SJCRH30 (cell line): ENCODE measurements around the gene SDC1. TPM values are rescaled to one million over a fixed set of nuclear protein-coding genes. Genes with fewer than 3 reads are reported as not detected.

Experiments
- DNase-seq, 2 experiments: peaks; one replicate each; pipeline ENCODE4 v3.0.0-alpha.2; 2015 to 2020
- H3K27ac ChIP-seq: fragments of 250-450 bp; sonication (Bioruptor Pico); 2 replicates; pipeline ENCODE4 v1.5.1; 2020; ENCODE audit warnings: mild to moderate bottlenecking, moderate library complexity
- H3K27me3 ChIP-seq: fragments of 250-450 bp; sonication (Bioruptor Pico); 2 replicates; pipeline ENCODE4 v1.5.1; 2020; ENCODE audit warnings: mild to moderate bottlenecking, moderate library complexity
- H3K36me3 ChIP-seq: fragments of 250-450 bp; sonication (Bioruptor Pico); 2 replicates; pipeline ENCODE4 v1.5.1; 2020; ENCODE audit warnings: mild to moderate bottlenecking, moderate library complexity
- H3K4me1 ChIP-seq: fragments of 250-450 bp; sonication (Bioruptor Pico); 2 replicates; pipeline ENCODE4 v1.5.1; 2020; ENCODE audit warnings: mild to moderate bottlenecking, moderate library complexity
- H3K4me3 ChIP-seq: fragments of 250-450 bp; sonication (Bioruptor Pico); 2 replicates; pipeline ENCODE4 v1.5.1; 2020; ENCODE audit warnings: mild to moderate bottlenecking, moderate library complexity
- H3K9me3 ChIP-seq: fragments of 250-450 bp; sonication (Bioruptor Pico); replicated peaks from 2 replicates; pipeline ENCODE4 v1.5.1; 2020; ENCODE audit warnings: mild to moderate bottlenecking, moderate library complexity
- total RNA-seq: library from RNA; depleted of rRNA; stranded (reverse); fragments of >200 nt; shearing (Covaris generic); gene quantifications from 2 replicates; pipeline ENCODE4 v1.2.3, GENCODE V29; 2014

SDC1 gene
- total RNA-seq, 1 experiment from 2014 or later, result 62.6 TPM

DNA sequence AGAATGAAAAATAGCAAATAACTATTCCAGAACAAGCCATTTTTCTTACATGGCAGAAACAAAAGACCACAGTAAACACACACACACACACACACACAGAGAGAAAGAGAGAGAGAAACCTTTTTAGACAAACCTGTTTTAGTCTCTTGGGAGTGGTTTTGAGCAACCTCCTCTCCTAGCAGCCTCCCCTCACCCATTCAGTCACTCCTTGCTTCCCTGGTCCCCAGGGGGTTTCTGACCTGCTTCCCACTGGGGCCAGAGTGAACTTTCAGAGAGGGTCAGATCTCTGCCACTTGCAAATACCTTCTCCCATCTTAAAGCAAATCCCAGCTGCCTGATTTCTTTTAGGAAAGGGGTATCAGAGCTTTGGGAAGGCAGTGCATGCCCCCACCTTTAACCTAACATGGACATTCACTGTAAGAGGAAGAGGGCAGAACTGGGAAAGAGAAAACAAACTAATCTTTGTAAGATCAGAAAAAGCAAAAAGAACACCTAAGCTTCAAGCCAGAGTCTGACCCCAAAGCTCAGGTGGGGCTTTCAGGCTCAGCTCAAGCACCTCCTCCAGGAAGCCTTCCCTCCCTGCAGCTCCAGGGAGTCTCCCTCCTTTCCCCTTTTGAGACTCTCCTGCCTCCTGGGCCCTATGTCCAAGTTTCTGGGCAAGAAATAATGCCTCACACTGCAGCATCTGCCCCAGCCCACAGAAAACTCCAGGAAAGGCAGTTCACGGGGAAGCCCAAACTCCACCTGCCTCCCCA lies 2.7 kb downstream of the SDC1 start:
- Histone ChIP-seq H3K9me3 (no peaks in the 10 kb centered on the region), H3K27ac (no peak overlapping the region), H3K4me1 (no peaks in the 10 kb centered on the region)

DNA sequence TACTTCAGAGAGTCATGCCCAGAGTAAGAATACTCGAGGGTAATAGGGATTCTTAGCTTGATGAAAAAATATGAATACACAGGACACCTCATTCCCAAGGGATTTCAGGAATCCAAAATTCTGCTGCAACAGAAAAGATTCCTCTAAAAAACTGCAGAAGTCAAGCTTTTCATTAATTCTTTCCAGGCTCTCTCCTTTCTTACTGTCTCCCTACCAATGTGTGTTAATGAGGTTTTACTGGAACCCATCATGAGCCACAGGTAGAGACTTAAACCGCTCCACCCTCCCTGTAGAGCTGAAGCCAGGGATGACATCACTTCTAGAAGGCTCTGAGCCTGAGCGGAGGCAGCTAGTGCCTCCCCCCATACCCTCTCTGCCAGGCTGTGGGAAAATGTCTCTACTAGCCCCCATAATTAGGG lies 3.4 kb downstream of the SDC1 start:
- no peak for DNase-seq
- Histone ChIP-seq H3K27me3 (no peaks in the 10 kb centered on the region), H3K9me3 (no peaks in the 10 kb centered on the region), H3K4me3 (no peak overlapping the region), H3K27ac (no peak overlapping the region), H3K36me3 (0 out of 2 replicates have a peak, but pooled peaks cover 3% of the 10 kb centered on the region), H3K4me1 (no peaks in the 10 kb centered on the region)

More for the DNA sequence above, 2.7 kb downstream of the SDC1 start:
- no peaks in the 10 kb centered on the region for H3K27me3 ChIP-seq
- H3K36me3 ChIP-seq, result 0 out of 2 replicates have a peak, but pooled peaks cover 3% of the 10 kb centered on the region
- no peak overlapping the region for H3K4me3 ChIP-seq
- DNase-seq, result no peak

DNA sequence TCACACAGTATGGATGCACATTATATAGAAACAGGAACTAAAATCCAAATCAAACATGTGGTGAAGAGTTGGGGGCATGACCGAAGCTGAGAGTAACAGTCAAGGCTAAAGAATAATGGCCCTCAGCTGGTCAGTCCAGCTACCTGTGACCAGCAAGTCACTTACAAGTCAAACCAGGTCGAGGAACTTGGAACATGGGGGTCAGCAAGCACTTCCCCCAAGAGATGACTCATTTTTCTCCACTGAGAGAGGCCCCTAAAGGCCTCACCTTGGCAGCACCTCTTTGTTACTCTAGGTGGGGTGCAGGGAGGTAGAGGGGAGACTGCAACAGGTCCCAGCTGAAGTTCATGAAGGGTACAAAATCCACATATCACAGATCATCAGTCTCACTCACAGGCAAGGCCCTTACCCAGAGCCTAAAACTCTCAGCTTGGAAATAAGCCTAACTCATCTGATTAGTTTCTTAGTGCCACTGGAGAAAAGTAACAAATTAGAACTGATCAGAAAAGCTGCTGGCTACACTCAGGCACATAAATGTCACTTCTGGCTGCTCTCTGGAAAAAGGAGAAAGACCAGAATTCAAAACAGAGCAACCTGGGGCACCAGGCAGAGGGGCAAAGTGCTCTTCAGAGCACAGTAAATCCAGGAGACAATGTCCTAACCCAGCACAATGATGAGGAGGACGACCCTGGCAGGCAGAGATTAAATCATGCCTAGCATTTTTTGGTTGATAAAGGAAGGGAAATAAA lies 4.0 kb downstream of the SDC1 start:
- Histone ChIP-seq H3K27me3 (no peaks in the 10 kb centered on the region), H3K9me3 (no peaks in the 10 kb centered on the region), H3K4me3 (no peak overlapping the region), H3K27ac (no peak overlapping the region), H3K36me3 (0 out of 2 replicates have a peak, but pooled peaks cover 3% of the 10 kb centered on the region), H3K4me1 (no peaks in the 10 kb centered on the region)
- no peak for DNase-seq

DNA sequence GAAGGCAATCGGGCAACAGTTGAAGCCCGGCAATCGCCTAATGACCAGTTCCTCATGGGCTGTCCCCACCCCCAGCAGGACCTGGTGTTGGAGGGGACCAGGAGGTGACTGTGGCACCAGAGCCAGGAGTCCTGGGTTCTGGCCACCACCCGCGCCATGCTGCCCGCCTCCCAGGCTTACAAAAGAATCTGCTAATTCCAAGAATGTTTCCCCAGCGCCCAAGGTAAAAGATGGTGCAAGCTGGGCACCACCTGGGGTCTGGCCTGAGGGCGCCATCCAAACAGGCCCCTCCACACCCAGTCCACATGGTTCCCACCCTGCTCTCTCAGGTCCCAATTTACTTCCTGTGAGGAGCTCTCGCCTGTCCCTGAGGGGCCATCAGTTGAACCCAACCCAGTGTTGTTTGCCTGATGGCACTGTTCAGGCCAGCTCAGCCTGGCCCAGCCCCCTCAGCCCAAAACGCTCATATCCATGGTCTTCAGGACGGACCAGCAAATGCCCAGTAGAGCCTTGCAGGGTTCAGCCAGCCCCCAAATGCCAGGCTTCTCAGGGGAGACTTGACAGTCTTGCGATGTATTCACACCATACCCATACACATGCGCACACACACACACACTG lies 5.1 kb downstream of the SDC1 start:
- H3K4me3 ChIP-seq, result no peak overlapping the region
- H3K36me3 ChIP-seq, result 0 out of 2 replicates have a peak, but pooled peaks cover 3% of the 10 kb centered on the region
- H3K4me1 ChIP-seq, result no peaks in the 10 kb centered on the region
- H3K27me3 ChIP-seq, result no peaks in the 10 kb centered on the region
- no peak overlapping the region for H3K27ac ChIP-seq
- DNase-seq, result no peak
- H3K9me3 ChIP-seq, result no peaks in the 10 kb centered on the region

DNA sequence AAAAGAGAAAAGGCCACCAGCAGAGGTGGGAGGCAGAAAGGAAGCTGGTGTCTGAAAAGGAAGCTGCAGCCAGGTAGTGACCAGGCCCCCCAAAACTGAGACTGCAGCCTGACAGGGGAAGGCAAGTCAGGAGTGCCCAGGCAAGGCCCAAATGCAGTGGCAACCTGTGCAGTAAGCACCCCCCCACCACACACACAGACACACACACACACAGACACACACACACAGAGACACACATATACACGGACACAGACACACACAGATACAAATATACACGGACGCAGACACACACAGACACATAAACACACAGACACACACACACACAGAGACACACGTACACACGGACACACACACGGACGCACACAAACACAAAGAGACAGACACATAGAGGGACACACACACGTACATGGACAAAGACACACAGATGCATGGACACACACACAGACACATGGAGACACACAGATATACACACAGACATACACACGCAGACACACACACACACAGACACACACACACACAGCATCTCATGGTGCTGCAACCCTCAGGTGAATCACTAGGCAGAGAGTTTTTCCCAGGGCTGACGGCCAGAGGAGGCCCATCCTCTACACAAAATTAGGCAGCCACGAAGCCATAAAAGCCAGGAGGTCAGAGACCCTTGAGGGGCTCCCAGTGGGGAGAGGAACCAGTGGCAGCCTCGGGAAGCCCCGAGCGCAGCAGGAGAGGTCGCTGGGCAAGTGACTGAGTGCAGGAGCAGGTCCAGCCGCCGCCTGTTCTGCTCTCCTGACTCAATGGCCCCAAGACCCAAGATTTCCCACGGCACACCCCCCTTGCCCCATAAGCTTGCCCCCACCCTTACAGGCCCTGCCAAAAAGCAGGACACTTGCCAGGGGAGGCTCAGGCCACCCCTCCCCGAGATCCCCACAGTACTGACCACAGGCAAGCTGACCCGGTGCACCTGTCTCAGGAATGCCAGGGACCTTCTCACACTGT lies 6.3 kb downstream of the SDC1 start:
- H3K4me3 ChIP-seq, result no peak overlapping the region
- DNase-seq, result no peak
- H3K4me1 ChIP-seq, result no peaks in the 10 kb centered on the region

DNA sequence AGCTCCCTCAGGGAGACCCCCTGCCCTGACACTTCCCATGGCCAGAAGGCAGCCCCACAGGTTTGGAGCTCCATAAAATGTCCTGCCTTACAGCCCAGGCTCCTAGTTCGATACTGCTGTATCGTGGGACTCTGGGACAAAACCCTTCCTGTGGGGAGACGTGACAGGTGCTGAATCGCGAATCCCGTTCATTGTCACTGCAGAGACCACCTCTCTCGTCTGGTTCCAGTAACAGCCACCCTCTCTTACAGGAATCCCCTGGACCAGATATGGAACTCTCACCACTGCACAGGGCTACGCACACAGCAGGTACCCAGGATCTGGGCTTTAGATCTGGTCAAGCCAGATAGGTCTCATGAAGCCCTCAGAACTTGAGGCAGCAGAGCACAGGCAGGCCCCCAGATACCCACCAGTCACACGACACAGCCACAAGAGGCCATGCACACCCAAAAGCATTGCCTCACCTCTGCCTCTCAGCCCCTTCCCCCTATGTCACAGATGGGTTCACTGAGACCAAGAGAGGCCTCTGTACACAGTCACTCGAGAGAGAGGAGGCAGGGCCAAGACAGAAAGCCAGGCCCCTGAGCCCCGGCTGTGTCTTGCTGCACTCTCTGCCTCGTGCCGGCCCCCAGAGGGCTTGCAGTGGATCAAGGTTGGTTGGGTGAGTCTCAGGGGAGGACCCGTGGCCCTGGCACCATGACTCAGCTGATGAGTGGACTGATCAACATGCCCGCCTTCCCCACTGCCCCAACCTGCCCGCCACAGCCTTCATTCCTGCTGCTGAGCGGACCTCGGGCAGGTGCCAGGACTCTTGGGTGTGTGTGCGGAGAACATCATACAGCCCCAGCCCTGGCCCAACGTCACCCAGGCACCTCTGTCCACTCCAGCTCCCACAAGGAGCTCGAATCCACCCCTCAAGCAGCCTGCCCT lies 7.6 kb downstream of the SDC1 start:
- no peak for DNase-seq
- Histone ChIP-seq H3K4me3 (no peak overlapping the region), H3K4me1 (no peaks in the 10 kb centered on the region), H3K27ac (no peak overlapping the region), H3K9me3 (no peaks in the 10 kb centered on the region), H3K36me3 (0 out of 2 replicates have a peak, but pooled peaks cover 3% of the 10 kb centered on the region), H3K27me3 (no peaks in the 10 kb centered on the region)

More for the DNA sequence above, 6.3 kb downstream of the SDC1 start:
- H3K9me3 ChIP-seq, result no peaks in the 10 kb centered on the region
- H3K27ac ChIP-seq, result no peak overlapping the region
- no peaks in the 10 kb centered on the region for H3K27me3 ChIP-seq
- 0 out of 2 replicates have a peak, but pooled peaks cover 3% of the 10 kb centered on the region for H3K36me3 ChIP-seq

DNA sequence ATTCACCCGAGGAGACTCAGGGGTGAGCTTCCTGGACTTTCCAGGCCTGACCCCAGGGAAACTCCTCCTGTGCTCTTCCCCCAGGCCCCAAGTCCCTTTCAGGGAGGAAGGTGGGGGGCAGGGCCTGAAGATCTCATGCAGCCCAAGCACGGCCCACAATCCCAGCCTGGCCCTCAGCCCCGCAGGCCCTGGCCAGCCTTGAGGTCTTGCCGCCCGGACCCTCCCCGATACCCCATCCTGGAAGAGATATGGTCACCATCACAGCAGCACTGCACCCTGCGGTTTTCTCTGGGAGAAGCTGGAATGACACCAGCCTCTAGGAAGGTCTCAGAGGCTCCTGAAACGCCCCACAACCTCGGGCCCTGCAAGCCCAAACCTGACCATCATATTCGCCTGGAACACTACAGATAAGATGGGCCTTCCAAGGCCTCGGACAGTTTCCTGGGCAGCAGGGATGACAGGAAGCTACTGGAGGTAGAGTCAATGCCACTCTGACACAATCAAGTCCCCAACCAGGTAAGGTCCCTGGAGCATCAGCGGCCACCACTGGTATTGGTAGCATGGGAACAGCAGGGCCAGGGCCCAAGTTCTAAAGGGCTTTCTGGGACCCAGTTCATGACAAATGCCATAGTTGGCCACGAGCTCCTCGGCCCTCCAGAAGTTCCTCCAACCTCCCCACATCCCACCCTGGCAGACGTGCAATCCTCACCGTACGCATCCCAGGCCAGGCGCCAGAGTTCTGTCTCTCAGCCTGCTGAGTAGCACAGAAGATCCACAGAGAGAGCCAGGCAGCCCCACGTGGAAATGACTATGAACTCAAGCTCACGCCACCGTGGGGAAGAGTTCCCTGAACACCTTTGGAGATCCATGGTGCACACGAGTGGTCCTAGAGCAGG lies 8.6 kb downstream of the SDC1 start:
- no peaks in the 10 kb centered on the region for H3K27me3 ChIP-seq
- no peak overlapping the region for H3K27ac ChIP-seq
- H3K36me3 ChIP-seq, result 0 out of 2 replicates have a peak, but pooled peaks cover 3% of the 10 kb centered on the region
- no peaks in the 10 kb centered on the region for H3K4me1 ChIP-seq
- no peaks in the 10 kb centered on the region for H3K9me3 ChIP-seq
- DNase-seq, result no peak
- no peak overlapping the region for H3K4me3 ChIP-seq

DNA sequence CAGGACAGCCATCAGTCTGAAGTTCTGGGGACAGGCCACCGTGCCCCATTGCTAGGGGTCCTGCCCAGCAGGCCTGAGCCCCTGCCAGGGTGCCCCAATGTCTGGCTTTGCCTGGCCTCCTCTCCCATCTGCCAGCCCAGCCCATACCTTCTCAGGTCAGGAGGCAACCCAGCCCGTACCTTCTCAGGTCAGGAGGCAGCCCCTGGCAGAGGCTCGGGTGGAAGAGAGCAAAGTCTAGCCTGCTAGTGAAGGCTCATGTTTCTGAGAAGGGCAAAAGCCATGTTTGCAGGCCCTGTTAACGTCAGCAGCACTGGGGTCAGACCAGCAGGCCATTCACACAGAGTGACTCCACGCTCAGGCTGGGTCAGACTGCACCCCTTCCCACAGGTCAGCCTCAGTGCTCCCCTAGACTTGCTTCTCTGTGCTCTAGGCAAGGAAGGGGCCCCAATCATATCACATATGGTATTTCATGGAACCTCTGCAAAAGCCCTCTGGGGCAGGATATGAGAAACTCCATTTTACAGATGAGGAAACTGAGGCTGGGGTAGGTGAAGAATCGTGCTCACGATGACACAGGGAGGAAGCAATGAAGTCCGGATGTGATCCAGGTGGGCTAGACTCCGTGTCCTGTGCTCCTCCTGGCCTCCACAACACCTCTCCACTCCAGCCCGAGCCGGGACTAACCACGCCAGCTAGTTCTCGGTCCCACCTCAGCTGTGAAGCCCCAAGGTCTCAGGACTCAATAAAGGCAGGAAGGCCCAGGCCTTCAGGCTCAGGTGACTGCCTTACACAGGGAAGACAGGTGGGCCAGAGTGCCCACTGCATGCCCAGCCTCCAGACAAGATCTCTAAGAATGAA lies 9.5 kb downstream of the SDC1 start:
- H3K27me3 ChIP-seq, result no peaks in the 10 kb centered on the region
- H3K36me3 ChIP-seq, result 0 out of 2 replicates have a peak, but pooled peaks cover 3% of the 10 kb centered on the region
- no peaks in the 10 kb centered on the region for H3K4me1 ChIP-seq
- no peak for DNase-seq
- no peak overlapping the region for H3K4me3 ChIP-seq
- no peaks in the 10 kb centered on the region for H3K9me3 ChIP-seq
- H3K27ac ChIP-seq, result no peak overlapping the region

DNA sequence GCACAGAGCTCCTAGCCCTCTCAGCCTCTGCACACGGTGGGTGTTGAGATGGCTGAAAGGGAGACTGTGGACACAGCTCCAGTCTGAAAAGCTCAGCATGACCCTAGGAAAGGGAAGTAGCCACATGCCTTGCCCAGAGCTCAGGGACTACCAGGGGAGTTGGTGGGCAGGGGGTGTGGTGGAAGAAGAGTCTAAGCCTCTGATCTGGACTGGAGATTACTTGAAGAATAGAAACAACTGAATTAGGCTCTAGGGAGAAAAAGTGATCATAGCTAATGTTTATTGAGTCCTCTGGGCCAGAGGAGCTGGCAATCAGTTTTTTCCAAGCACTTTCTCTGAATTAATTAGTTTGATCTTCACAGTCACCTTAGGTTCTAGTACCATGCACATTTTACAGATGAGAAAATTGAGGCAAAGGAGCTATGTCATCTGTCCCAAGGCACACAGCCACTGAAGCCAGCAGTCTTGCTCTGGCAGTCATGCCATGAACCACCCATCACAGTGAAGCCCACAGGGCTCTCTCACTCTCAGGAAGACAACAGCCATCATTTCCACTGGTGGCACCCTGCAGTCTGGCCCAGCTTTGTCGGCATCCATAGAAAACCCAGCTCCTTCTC lies 10.3 kb downstream of the SDC1 start:
- no peak overlapping the region for H3K4me3 ChIP-seq
- H3K9me3 ChIP-seq, result no peaks in the 10 kb centered on the region
- DNase-seq, result no peak
- no peaks in the 10 kb centered on the region for H3K4me1 ChIP-seq
- 0 out of 2 replicates have a peak, but pooled peaks cover 3% of the 10 kb centered on the region for H3K36me3 ChIP-seq
- no peaks in the 10 kb centered on the region for H3K27me3 ChIP-seq
- no peak overlapping the region for H3K27ac ChIP-seq

DNA sequence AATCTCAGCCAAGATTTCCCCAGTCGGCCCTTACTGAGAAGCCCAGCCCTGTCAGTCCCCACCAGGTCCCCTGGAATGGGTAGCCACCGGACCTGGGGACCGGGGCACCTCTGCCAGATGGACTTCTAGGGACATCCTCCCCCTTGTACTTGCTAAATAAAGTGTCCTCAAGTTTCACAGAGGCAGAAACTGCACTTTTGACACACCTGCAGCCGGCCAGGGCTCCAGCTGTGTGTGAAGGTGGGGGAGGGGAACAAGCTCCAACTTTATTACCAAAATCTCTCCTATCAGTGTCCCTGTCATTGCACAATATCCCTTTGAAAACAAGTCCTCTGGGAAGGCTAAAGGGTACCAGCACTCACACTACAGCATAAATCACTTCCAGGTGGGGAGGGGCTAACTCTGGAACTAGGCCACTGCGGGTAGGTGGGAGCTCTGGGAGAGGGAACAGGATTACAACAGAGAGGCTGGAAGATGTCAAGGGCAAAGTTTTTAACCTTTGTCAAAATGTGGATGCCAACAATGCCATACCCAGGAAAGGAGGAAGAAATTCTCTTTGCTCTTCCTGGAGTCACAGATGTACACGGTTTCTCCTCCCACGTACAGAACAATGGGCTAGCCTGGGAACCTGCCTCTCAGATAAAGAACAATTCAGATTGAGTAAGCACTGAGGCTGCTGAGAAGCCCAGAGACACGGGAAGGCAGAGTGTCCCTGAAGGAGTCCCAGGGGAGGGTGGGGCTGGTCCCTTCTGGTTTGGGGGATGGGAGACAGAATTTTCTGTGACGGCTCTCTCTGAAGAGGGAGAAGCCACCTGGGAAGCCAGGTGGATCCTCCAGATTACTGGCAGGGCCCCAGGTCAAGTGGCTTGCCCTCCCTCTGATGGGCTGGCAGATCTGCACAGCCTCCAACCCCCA lies 11.0 kb downstream of the SDC1 start:
- H3K36me3 ChIP-seq, result 0 out of 2 replicates have a peak, but pooled peaks cover 3% of the 10 kb centered on the region
- H3K4me1 ChIP-seq, result no peaks in the 10 kb centered on the region
- no peak overlapping the region for H3K27ac ChIP-seq
- DNase-seq, result no peak
- H3K9me3 ChIP-seq, result no peaks in the 10 kb centered on the region
- no peak overlapping the region for H3K4me3 ChIP-seq
- H3K27me3 ChIP-seq, result no peaks in the 10 kb centered on the region
